PC-3 (cell line): ENCODE results near the gene ASCC3.

Source experiments
- CTCF ChIP-seq: fragments of 300-600 bp; sonication (generic); conservative IDR thresholded peaks from 2 replicates; pipeline ENCODE4 v1.5.1; 2017; ENCODE audit warnings: antibody characterized with exemption, low read depth, mild to moderate bottlenecking, low read length
- EZH2 ChIP-seq: fragments of 300-600 bp; sonication (generic); IDR thresholded peaks from one replicate; pipeline ENCODE4 v1.6.1; 2017; ENCODE audit warnings: antibody characterized with exemption, mild to moderate bottlenecking, low read length; ENCODE audit not compliant: unreplicated experiment
- EZH2phosphoT487 ChIP-seq: fragments of 300-600 bp; sonication (generic); IDR thresholded peaks from 2 replicates; pipeline ENCODE4 v1.6.1; 2018; ENCODE audit warnings: mild to moderate bottlenecking, antibody characterized with exemption, low read length, borderline replicate concordance

GRCh38 chr6:100790084-100790483 lies 91.0 kb downstream of the ASCC3 start:
- TF ChIP-seq CTCF (no peak), EZH2 (no peak), EZH2phosphoT487 (no peak)
